GM12878 (cell line): ENCODE results near the gene ZIK1. TPM values are rescaled to one million over a fixed set of nuclear protein-coding genes. Genes with fewer than 3 reads are reported as not detected.

Source experiments
- ATAC-seq: fragments of 200-7000 bp; cut with Tn5 transposase; 3 replicates; pipeline ENCODE4 v1.9.1; 2020; ENCODE audit warnings: mild to moderate bottlenecking, moderate library complexity
- BruUV-seq: library from RNA; stranded (reverse); fragments of 400-500 nt; replicated peaks from 2 replicates; lab custom pipeline; 2021; lab: Mats Ljungman, UMichigan
- CTCF ChIA-PET: fragments of 300-600 bp; sonication (Branson Sonifier 250); formaldehyde crosslinking; extraction: SDS; loops from one replicate; lab custom pipeline; 2021; ENCODE audit warnings: inconsistent platforms; lab: Yijun Ruan, JAX
- POLR2A ChIA-PET: fragments of 350-600 bp; formaldehyde crosslinking; extraction: SDS; loops from one replicate; lab custom pipeline; 2021; ENCODE audit warnings: inconsistent platforms; lab: Charles Lee
- RAD21 ChIA-PET: fragments of 300-600 bp; sonication (Branson Sonifier 250); formaldehyde crosslinking; loops from one replicate; lab custom pipeline; 2023; ENCODE audit warnings: antibody characterized with exemption; ENCODE audit not compliant: unreplicated experiment; lab: Charles Lee
- SMC1A ChIA-PET: fragments of 300-600 bp; sonication (Branson Sonifier 250); formaldehyde crosslinking; loops from one replicate; lab custom pipeline; 2023; ENCODE audit not compliant: unreplicated experiment, uncharacterized antibody; lab: Charles Lee
- DNase-seq: peaks from one replicate; pipeline ENCODE4 v3.0.0-alpha.2; 2011; ENCODE audit warnings: low read depth, low spot score
- FAIRE-seq: peaks from 3 replicates; lab custom pipeline; 2011; peaks lifted over from hg19 to GRCh38; lab: Jason Lieb, UNC
- H2AFZ ChIP-seq: 2 replicates; pipeline ENCODE4 v1.6.0; 2011; ENCODE audit warnings: low read depth, low read length, control low read depth; ENCODE audit not compliant: control insufficient read depth
- H3K27ac ChIP-seq: 2 replicates; pipeline ENCODE4 v1.5.1; 2011; ENCODE audit warnings: control low read depth; ENCODE audit not compliant: control insufficient read depth, insufficient read depth
- H3K27me3 ChIP-seq, 2 experiments: replicated peaks in 1 of 2; 2 replicates each; pipeline versions ENCODE4 v1.6.0 to v1.6.1; 2011; ENCODE audit warnings: low read length in 1 of 2; ENCODE audit not compliant: control insufficient read depth in 2 of 2, insufficient read depth in 2 of 2
- H3K36me3 ChIP-seq, 2 experiments: 2 replicates each; pipeline ENCODE4 v1.5.1; 2011; ENCODE audit warnings: low read length in 1 of 2; ENCODE audit not compliant: control insufficient read depth in 2 of 2, insufficient read depth in 2 of 2
- H3K4me1 ChIP-seq: 2 replicates; pipeline ENCODE4 v1.6.1; 2011; ENCODE audit warnings: mild to moderate bottlenecking, low read length, moderate library complexity, mixed read lengths; ENCODE audit not compliant: control insufficient read depth, insufficient read depth
- H3K4me2 ChIP-seq: 2 replicates; pipeline ENCODE4 v1.6.0; 2011; ENCODE audit warnings: control low read depth; ENCODE audit not compliant: control insufficient read depth, insufficient read depth
- H3K4me3 ChIP-seq: fragments of 200-600 bp; sonication (generic); 2 replicates; pipeline ENCODE4 v1.5.1; 2016
- H3K79me2 ChIP-seq: 2 replicates; pipeline ENCODE4 v1.6.0; 2011; ENCODE audit warnings: low read length; ENCODE audit not compliant: control insufficient read depth, insufficient read depth
- H3K9ac ChIP-seq: 2 replicates; pipeline ENCODE4 v1.8.0; 2011; ENCODE audit warnings: low read length, control low read depth, mixed read lengths; ENCODE audit not compliant: control insufficient read depth, insufficient read depth
- H3K9me3 ChIP-seq: replicated peaks from 3 replicates; pipeline ENCODE4 v1.5.1; 2011; ENCODE audit warnings: mild to moderate bottlenecking, low read length; ENCODE audit not compliant: control insufficient read depth, insufficient read depth
- H4K20me1 ChIP-seq: 2 replicates; pipeline ENCODE4 v1.6.0; 2011; ENCODE audit not compliant: control insufficient read depth, insufficient read depth
- CBX3 ChIP-seq: fragments of 200-600 bp; sonication (generic); IDR thresholded peaks from 2 replicates; pipeline ENCODE4 v1.6.1; 2016; ENCODE audit warnings: low read depth, borderline replicate concordance
- CBX5 ChIP-seq: sonication (generic); IDR thresholded peaks from 2 replicates; pipeline ENCODE4 v1.6.1; 2016; ENCODE audit warnings: low read depth, moderate library complexity, mild to moderate bottlenecking, inconsistent platforms
- FOS ChIP-seq: IDR thresholded peaks from 3 replicates; pipeline ENCODE4 v1.6.1; 2011; ENCODE audit warnings: borderline replicate concordance; ENCODE audit not compliant: insufficient read length; ENCODE audit errors: extremely low read depth
- HCFC1 ChIP-seq: fragments of 150-350 bp; IDR thresholded peaks from 2 replicates; pipeline ENCODE4 v1.6.1; 2014; ENCODE audit warnings: low read length
- HDAC6 ChIP-seq: fragments of 200-600 bp; sonication (generic); IDR thresholded peaks from one replicate; pipeline ENCODE4 v1.8.0; 2017; ENCODE audit warnings: antibody characterized with exemption; ENCODE audit not compliant: unreplicated experiment
- KAT2A ChIP-seq: conservative IDR thresholded peaks from 2 replicates; pipeline ENCODE4 v1.6.1; 2011; ENCODE audit warnings: low read depth, low read length; ENCODE audit not compliant: control insufficient read depth
- KLF5 ChIP-seq: fragments of 450-650 bp; IDR thresholded peaks from 2 replicates; pipeline ENCODE4 v1.6.1; 2014; ENCODE audit warnings: mild to moderate bottlenecking; ENCODE audit not compliant: partially characterized antibody
- MAX ChIP-seq: IDR thresholded peaks from 2 replicates; pipeline ENCODE4 v1.6.1; 2012; ENCODE audit warnings: low read depth, low read length, improper control_type of control experiment
- NFYB ChIP-seq: IDR thresholded peaks from 2 replicates; pipeline ENCODE4 v1.6.1; 2011; ENCODE audit warnings: low read depth, mild to moderate bottlenecking, low read length, improper control_type of control experiment, moderate library complexity; ENCODE audit not compliant: insufficient read depth
- PRDM15 ChIP-seq: fragments of 450-650 bp; formaldehyde crosslinking; IDR thresholded peaks from 2 replicates; pipeline ENCODE4 v1.4.0; 2020; ENCODE audit warnings: mild to moderate bottlenecking, moderate library complexity
- RELB ChIP-seq: fragments of 450-650 bp; IDR thresholded peaks from 2 replicates; pipeline ENCODE4 v1.6.1; 2017; ENCODE audit warnings: low read depth, mild to moderate bottlenecking, moderate library complexity
- SMAD5 ChIP-seq: IDR thresholded peaks from 2 replicates; pipeline ENCODE4 v1.6.1; 2016; ENCODE audit warnings: antibody characterized with exemption, low read depth
- ZNF24 ChIP-seq: fragments of 450-650 bp; IDR thresholded peaks from 2 replicates; pipeline ENCODE4 v1.6.1; 2017; ENCODE audit warnings: antibody characterized with exemption, mild to moderate bottlenecking
- in situ Hi-C: fragments of 300-500 bp; cut with MboI; formaldehyde crosslinking; loops from 9 replicates; pipeline ENCODE4 v1.14.3; 2018; ENCODE audit warnings: mixed read lengths
- intact Hi-C: fragments of 100-400 bp; cut with micrococcal nuclease; formaldehyde crosslinking; loops from one replicate; pipeline ENCODE4 v1.14.2; 2022; ENCODE audit not compliant: unreplicated experiment
- polyA plus RNA-seq, 11 experiments: library from polyadenylated mRNA; depleted of rRNA in 4 of 11; unstranded in 6 of 11; stranded (reverse) in 5 of 11; fragments of >200 nt; fragmentation: Nextera tagmentation in 4 of 11; fragmentation: Illumina TruSeq in 1 of 11; extraction: Ambion mirVana in 4 of 11; extraction: Trizol in 1 of 11; gene quantifications; 1 replicate in 1 of 11; 2 replicates in 10 of 11; pipeline versions ENCODE4 v1.2.1 to v1.2.3, GENCODE V29; 2011 to 2016; ENCODE audit warnings: inconsistent platforms in 2 of 11, missing spikeins in 2 of 11, low read depth in 1 of 11
- total RNA-seq, 4 experiments: library from RNA; depleted of rRNA in 3 of 4; stranded (reverse); fragments of >200 nt in 3 of 4; fragmentation: Illumina TruSeq in 1 of 4; extraction: Trizol in 1 of 4; gene quantifications; 2 replicates each; pipeline versions ENCODE4 v1.2.1 to v1.2.3, GENCODE V29; 2013 to 2021

The ZIK1 gene
- total and polyA plus RNA-seq, 10 of the 15 experiments (the other 5 are each of a cell fraction or from before 2014, with no cell fraction given) = 0.45 to 4.7 (median 2.7) TPM

GRCh38 chr19:57623091-57623490 is 39.1 kb downstream of the ZIK1 start:
- Histone ChIP-seq H3K79me2 (no peaks in the 10 kb centered on the region; the same call in 1 of the 2 replicates), H4K20me1 (no peaks in the 10 kb centered on the region), H3K9ac (no peak overlapping the region), H2AFZ (no peak overlapping the region), H3K36me3 (peaks cover 8 to 40% of the 10 kb centered on the region in 2 experiments), H3K27me3 (no peaks in the 10 kb centered on the region), H3K27ac (no peak overlapping the region), H3K4me1 (no peaks in the 10 kb centered on the region), H3K4me2 (no peak overlapping the region), H3K9me3 (peaks cover 60% of the 10 kb centered on the region), H3K4me3 (no peak overlapping the region)
- FAIRE-seq (no peak), DNase-seq (no peak), ATAC-seq (no peak)
- ChIA-PET POLR2A (no interaction called here), RAD21 (no interaction called here), SMC1A (no interaction called here), CTCF (no interaction called here)
- no peak for TF ChIP-seq MAX
- no peak for TF ChIP-seq CBX3
- no peak for TF ChIP-seq HDAC6
- no peak for TF ChIP-seq ZNF24
- TF ChIP-seq KLF5 = no peak
- no peak for TF ChIP-seq KAT2A
- no peak for TF ChIP-seq PRDM15 (CRISPR knock-in tag)
- TF ChIP-seq RELB = no peak
- TF ChIP-seq FOS = no peak
- no peak for TF ChIP-seq CBX5
- TF ChIP-seq NFYB = no peak
- TF ChIP-seq HCFC1 = no peak
- no peak for TF ChIP-seq SMAD5
- BruUV-seq = no TSS peak
- in situ Hi-C loops (no loop called here), intact Hi-C loops (no loop called here)
